Naive B cell (primary cell): ENCODE data around the gene PRSS57. TPM values are rescaled to one million over a fixed set of nuclear protein-coding genes. Genes with fewer than 3 reads are reported as not detected.
"Not testable (repeated sequence)": the region's sequence is repeated elsewhere in the genome, so short reads cannot be mapped to it uniquely, and the experiment has no call there.

Experiments
- ATAC-seq, 2 donors: fragments of 150-1000 bp; cut with Tn5 transposase; 2 replicates each; pipeline ENCODE4 v1.10.0; 2021; ENCODE audit warnings: low read depth in 2 of 2, mild to moderate bottlenecking in 2 of 2, moderate library complexity in 2 of 2
- DNase-seq: peaks from one replicate; pipeline ENCODE4 v3.0.0; 2022
- H3K27ac Mint-ChIP-seq, 6 donors: one replicate each; pipeline ENCODE4 v1.8.0; 2020 to 2022; ENCODE audit warnings: mild to moderate bottlenecking in 6 of 6, mixed read lengths in 6 of 6, moderate library complexity in 5 of 6, inconsistent platforms in 2 of 6
- H3K27me3 Mint-ChIP-seq, 3 donors: one replicate each; pipeline ENCODE4 v1.8.0; 2021 to 2022; ENCODE audit warnings: mixed read lengths in 3 of 3, mild to moderate bottlenecking in 1 of 3
- H3K36me3 Mint-ChIP-seq, 2 donors: one replicate each; pipeline ENCODE4 v1.8.0; 2020 to 2022; ENCODE audit warnings: mixed read lengths in 2 of 2, inconsistent platforms in 1 of 2, mild to moderate bottlenecking in 1 of 2
- H3K4me1 Mint-ChIP-seq, 3 donors: one replicate each; pipeline ENCODE4 v1.8.0; 2020 to 2022; ENCODE audit warnings: mixed read lengths in 3 of 3, inconsistent platforms in 1 of 3, mild to moderate bottlenecking in 1 of 3, moderate library complexity in 1 of 3
- H3K4me3 Mint-ChIP-seq, 8 donors: one replicate each; pipeline ENCODE4 v1.8.0; 2020 to 2022; ENCODE audit warnings: mild to moderate bottlenecking in 8 of 8, mixed read lengths in 8 of 8, moderate library complexity in 8 of 8, inconsistent platforms in 2 of 8
- H3K9me3 Mint-ChIP-seq, 7 donors: one replicate each; pipeline ENCODE4 v1.8.0; 2020 to 2022; ENCODE audit warnings: mixed read lengths in 7 of 7, mild to moderate bottlenecking in 5 of 7, inconsistent platforms in 2 of 7, moderate library complexity in 1 of 7
- polyA plus RNA-seq, 6 donors: library from polyadenylated mRNA; unstranded; fragments of 300-500 nt; fragmentation: Illumina TruSeq; gene quantifications; one replicate each; pipeline ENCODE4 v1.2.3, GENCODE V29; 2021; ENCODE audit warnings: low read depth in 6 of 6

The PRSS57 gene
- polyA plus RNA-seq, 6 donors from 2014 or later, result not detected

GRCh38 chr19:680287-681028 lies 14.8 kb downstream of the PRSS57 start:
- H3K27ac Mint-ChIP-seq, result peak overlapping the region; percentile 94 to 100 (median 100)
- H3K36me3 Mint-ChIP-seq, result no peaks in the 10 kb centered on the region
- H3K27me3 Mint-ChIP-seq, result peaks cover under 1 to 4% (median 3%) of the 10 kb centered on the region in 3 donors
- peak; percentile 96 for DNase-seq
- ATAC-seq, result peak; percentile 70 to 74
- no peaks in the 10 kb centered on the region for H3K9me3 Mint-ChIP-seq
- H3K4me1 Mint-ChIP-seq, result peaks cover 7 to 13% (median 8%) of the 10 kb centered on the region in 3 donors
- peak overlapping the region; percentile 76 to 98 (median 96) for H3K4me3 Mint-ChIP-seq

- ATAC-seq (peak; percentile 3 to 4), DNase-seq (peak; percentile 56)
- peaks cover 7 to 16% (median 12%) of the 10 kb centered on the region in 3 donors for H3K4me1 Mint-ChIP-seq
- H3K36me3 Mint-ChIP-seq, result no peaks in the 10 kb centered on the region
- H3K27me3 Mint-ChIP-seq, result peaks cover 8 to 10% (median 9%) of the 10 kb centered on the region in 3 donors
- H3K27ac Mint-ChIP-seq, result peak overlapping the region in 2 of 6 donors; percentile 33 to 75
- H3K4me3 Mint-ChIP-seq, result peak overlapping the region; percentile 57 to 98 (median 80)
- H3K9me3 Mint-ChIP-seq, result no peaks in the 10 kb centered on the region
Measured at GRCh38 chr19:679418-680286, 15.6 kb downstream of the PRSS57 start.

GRCh38 chr19:678791-679388 lies 16.4 kb downstream of the PRSS57 start:
- Mint-ChIP-seq H3K9me3 (no peaks in the 10 kb centered on the region), H3K36me3 (no peaks in the 10 kb centered on the region), H3K4me1 (peaks cover 7 to 16% (median 12%) of the 10 kb centered on the region in 3 donors), H3K27ac (peak overlapping the region in 3 of 6 donors; percentile 47 to 64 (median 62)), H3K4me3 (peak overlapping the region; percentile 36 to 90 (median 73)), H3K27me3 (peaks cover 9 to 14% (median 12%) of the 10 kb centered on the region in 3 donors)
- no peak for ATAC-seq
- DNase-seq, result no peak

GRCh38 chr19:677601-678436 lies 17.4 kb downstream of the PRSS57 start:
- peaks cover 11 to 20% (median 18%) of the 10 kb centered on the region in 3 donors for H3K27me3 Mint-ChIP-seq
- no peak for ATAC-seq
- H3K36me3 Mint-ChIP-seq, result no peaks in the 10 kb centered on the region
- peak overlapping the region in 3 of 8 donors; percentile 40 to 70 (median 66) for H3K4me3 Mint-ChIP-seq
- no peak for DNase-seq
- peaks cover 7 to 16% (median 12%) of the 10 kb centered on the region in 3 donors for H3K4me1 Mint-ChIP-seq
- peak overlapping the region in 2 of 6 donors; percentile 47 to 65 for H3K27ac Mint-ChIP-seq
- no peaks in the 10 kb centered on the region for H3K9me3 Mint-ChIP-seq

GRCh38 chr19:677201-677600 lies 18.1 kb downstream of the PRSS57 start:
- H3K36me3 Mint-ChIP-seq, result no peaks in the 10 kb centered on the region
- H3K27ac Mint-ChIP-seq, result peak overlapping the region in 1 of 6 donors; percentile 47
- DNase-seq (no peak), ATAC-seq (no peak)
- peak overlapping the region in 1 of 8 donors; percentile 66 for H3K4me3 Mint-ChIP-seq
- peaks cover 7 to 16% (median 12%) of the 10 kb centered on the region in 3 donors for H3K4me1 Mint-ChIP-seq
- H3K9me3 Mint-ChIP-seq, result no peaks in the 10 kb centered on the region
- H3K27me3 Mint-ChIP-seq, result peaks cover 11 to 20% (median 18%) of the 10 kb centered on the region in 3 donors

- DNase-seq (no peak), ATAC-seq (no peak)
- Mint-ChIP-seq H3K4me1 (peaks cover 7 to 13% (median 12%) of the 10 kb centered on the region in 3 donors), H3K27ac (no peak within 1 kb of the TSS), H3K27me3 (peaks cover 11 to 20% (median 18%) of the 10 kb centered on the region in 3 donors), H3K36me3 (no peaks in the 10 kb centered on the region), H3K4me3 (peak within 1 kb of the TSS in 6 of 8 donors; percentile 15 to 79 (median 46)), H3K9me3 (no peaks in the 10 kb centered on the region)
Measured at GRCh38 chr19:676339-677105, 18.7 kb downstream of the PRSS57 start, which contains the start of gene FSTL3. FSTL3 (plus strand) TSS chr19:676392; CDS start chr19:676424, 32 bp downstream.

- H3K27me3 Mint-ChIP-seq, result peaks cover 11 to 20% (median 18%) of the 10 kb centered on the region in 3 donors
- H3K9me3 Mint-ChIP-seq, result no peaks in the 10 kb centered on the region
- H3K36me3 Mint-ChIP-seq, result no peaks in the 10 kb centered on the region
- ATAC-seq (no peak), DNase-seq (no peak)
- H3K27ac Mint-ChIP-seq, result no peak overlapping the region
- H3K4me3 Mint-ChIP-seq, result peak overlapping the region in 2 of 8 donors; percentile 54 to 69
- peaks cover 5 to 13% (median 12%) of the 10 kb centered on the region in 3 donors for H3K4me1 Mint-ChIP-seq
Measured at GRCh38 chr19:676007-676338, 19.3 kb downstream of the PRSS57 start.

- H3K36me3 Mint-ChIP-seq, result no peaks in the 10 kb centered on the region
- no peak for ATAC-seq
- no peak overlapping the region for H3K27ac Mint-ChIP-seq
- H3K4me3 Mint-ChIP-seq, result no peak overlapping the region
- no peaks in the 10 kb centered on the region for H3K9me3 Mint-ChIP-seq
- peaks cover 0 to 10% (median 5%) of the 10 kb centered on the region in 3 donors for H3K4me1 Mint-ChIP-seq
- H3K27me3 Mint-ChIP-seq, result peaks cover 11 to 20% (median 18%) of the 10 kb centered on the region in 3 donors
- no peak for DNase-seq
Measured at GRCh38 chr19:674282-675151, 20.7 kb downstream of the PRSS57 start.

GRCh38 chr19:670609-671075 lies 24.6 kb downstream of the PRSS57 start:
- DNase-seq, result no peak
- peaks cover 0 to 3% (median 0%) of the 10 kb centered on the region in 7 donors for H3K9me3 Mint-ChIP-seq
- peak; percentile 56 to 58 for ATAC-seq
- no peak overlapping the region for H3K27ac Mint-ChIP-seq
- no peaks in the 10 kb centered on the region for H3K36me3 Mint-ChIP-seq
- H3K27me3 Mint-ChIP-seq, result peaks cover 16 to 34% (median 17%) of the 10 kb centered on the region in 3 donors
- H3K4me1 Mint-ChIP-seq, result peaks cover 0 to 10% (median 7%) of the 10 kb centered on the region in 3 donors
- no peak overlapping the region for H3K4me3 Mint-ChIP-seq

- H3K4me1 Mint-ChIP-seq, result peaks cover 4 to 18% (median 16%) of the 10 kb centered on the region in 3 donors
- H3K9me3 Mint-ChIP-seq, H3K36me3 Mint-ChIP-seq, ATAC-seq, DNase-seq: not testable (repeated sequence)
- H3K27ac Mint-ChIP-seq, result peak overlapping the region in 3 of 6 donors; percentile 12 to 71 (median 29)
- peaks cover 5 to 21% (median 7%) of the 10 kb centered on the region in 3 donors for H3K27me3 Mint-ChIP-seq
- H3K4me3 Mint-ChIP-seq, result peak overlapping the region in 2 of 8 donors; percentile 41 to 61
Measured at GRCh38 chr19:668675-669434, 26.4 kb downstream of the PRSS57 start.
